ENCODE measurements around the gene ZBTB40. TPM values are rescaled to one million over a fixed set of nuclear protein-coding genes. Genes with fewer than 3 reads are reported as not detected.

ZBTB40 gene
- total and polyA plus RNA-seq, 2 of the 13 experiments (the other 11 are each of a cell fraction or from before 2014, with no cell fraction given) = 8.8 to 16.5 TPM

DNA sequence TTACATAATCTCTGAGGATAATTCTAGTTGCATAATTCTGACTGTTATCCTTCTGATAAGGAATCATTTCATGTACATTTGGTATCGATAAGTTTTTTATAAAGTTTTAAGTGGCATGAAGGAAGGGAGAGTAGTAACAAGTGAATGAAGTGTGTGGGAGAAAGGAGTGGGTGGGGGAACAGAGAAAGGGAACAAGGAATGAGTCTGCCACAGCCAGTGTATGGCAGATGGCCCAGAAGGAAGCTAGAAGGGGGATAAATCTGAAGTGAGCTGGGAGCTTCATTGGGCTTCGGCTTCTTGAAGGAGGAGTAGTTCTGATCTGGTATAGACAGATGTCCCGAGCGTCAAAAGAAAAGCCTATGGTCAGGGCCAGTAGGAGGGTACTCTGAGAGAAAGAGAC lies 18.6 kb downstream of the ZBTB40 start:
- no TSS peak for BruUV-seq (replicated peaks)
- no peak overlapping the region for H3K27ac ChIP-seq (ENCODE audit: extremely low read length, insufficient read depth, low read length)
- WGBS (ENCODE audit: low lambda C conversion rate) = 98% methylated on average over 4 of the region's 4 CpGs
- DNase-seq (ENCODE audit: low spot score) (no peak), ATAC-seq (no peak), FAIRE-seq (no peak)
- no peaks in the 10 kb centered on the region; the same call in 1 of the 2 replicates for H4K20me1 ChIP-seq (ENCODE audit: insufficient read depth, low read length)
- TF ChIP-seq ZNF558 (CRISPR knock-in tag; IDR thresholded peaks at IDR 0.05; ENCODE audit: borderline replicate concordance) (no peak), PHB2 (IDR thresholded peaks at IDR 0.05; ENCODE audit: partially characterized antibody) (no peak), ZBTB42 (CRISPR knock-in tag; IDR thresholded peaks at IDR 0.05) (no peak)
- ChIA-PET POLR2A (no interaction called here), CTCF (ENCODE audit: low intra/inter-chr PET ratio, low total read pairs) (no interaction called here)
- H3K36me3 ChIP-seq (replicated peaks in 1 of 2; ENCODE audit: control insufficient read depth in 1 of 2, insufficient read depth in 2 of 2, low read length in 2 of 2) = peaks cover 0 to 7% of the 10 kb centered on the region in 2 experiments; a peak in 1 of 5 replicates
- in situ Hi-C loops (cut with HindIII; ENCODE audit: extremely low pct_ligation_motif_present, low pct_unique_long_range_greater_than_20kb) (no loop called here), intact Hi-C loops (cut with micrococcal nuclease; ENCODE audit: unreplicated experiment) (no loop called here)
- H3K27me3 ChIP-seq (ENCODE audit: control insufficient read depth in 1 of 2, insufficient read depth in 2 of 2, low read length in 2 of 2) = no peaks in the 10 kb centered on the region
- peaks cover 31% of the 10 kb centered on the region for H3K4me1 ChIP-seq (ENCODE audit: insufficient read depth, low read length)
- no peak overlapping the region for H3K4me3 ChIP-seq (replicated peaks in 1 of 3; ENCODE audit: insufficient read depth in 1 of 3, low read depth in 2 of 3, low read length in 3 of 3)
- peaks cover 68% of the 10 kb centered on the region for H3K79me2 ChIP-seq (ENCODE audit: insufficient read depth, low read length)
- H2AFZ ChIP-seq (ENCODE audit: low read length) = no peak overlapping the region
- H3K9me3 ChIP-seq (ENCODE audit: low read length) = no peaks in the 10 kb centered on the region
- no peak overlapping the region for H3K9ac ChIP-seq (ENCODE audit: insufficient read depth, low read depth, low read length)
- no peak overlapping the region for H3K4me2 ChIP-seq (ENCODE audit: low read depth, low read length)

DNA sequence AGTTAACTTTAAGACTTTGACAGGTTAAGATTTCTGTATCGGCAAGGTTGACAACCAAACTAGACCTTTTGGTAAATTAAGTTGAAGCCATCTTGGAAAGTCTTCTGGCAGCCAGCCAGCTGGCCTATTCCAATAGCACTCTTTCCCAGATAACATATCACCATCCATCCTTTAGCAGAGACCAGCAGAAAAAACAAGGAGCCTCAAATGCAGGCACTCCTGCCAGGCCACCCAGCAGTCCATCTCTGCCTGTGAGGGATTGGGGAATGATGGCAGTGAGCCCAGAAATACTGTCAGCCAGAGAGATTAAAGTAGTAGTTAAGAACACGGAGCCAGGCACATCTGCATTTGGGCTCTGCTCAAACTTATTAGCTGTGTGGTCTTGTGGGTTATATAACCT lies 19.4 kb downstream of the ZBTB40 start:
- Histone ChIP-seq H2AFZ (ENCODE audit: low read length) (no peak overlapping the region), H3K27me3 (ENCODE audit: control insufficient read depth in 1 of 2, insufficient read depth in 2 of 2, low read length in 2 of 2) (no peaks in the 10 kb centered on the region), H3K9me3 (ENCODE audit: low read length) (no peaks in the 10 kb centered on the region), H4K20me1 (ENCODE audit: insufficient read depth, low read length) (no peaks in the 10 kb centered on the region; the same call in 1 of the 2 replicates), H3K79me2 (ENCODE audit: insufficient read depth, low read length) (peaks cover 64% of the 10 kb centered on the region), H3K4me2 (ENCODE audit: low read depth, low read length) (no peak overlapping the region), H3K27ac (ENCODE audit: extremely low read length, insufficient read depth, low read length) (no peak overlapping the region), H3K36me3 (replicated peaks in 1 of 2; ENCODE audit: control insufficient read depth in 1 of 2, insufficient read depth in 2 of 2, low read length in 2 of 2) (peaks cover 0 to 7% of the 10 kb centered on the region in 2 experiments; a peak in 1 of 5 replicates), H3K4me3 (replicated peaks in 1 of 3; ENCODE audit: insufficient read depth in 1 of 3, low read depth in 2 of 3, low read length in 3 of 3) (no peak overlapping the region), H3K4me1 (ENCODE audit: insufficient read depth, low read length) (peaks cover 38% of the 10 kb centered on the region), H3K9ac (ENCODE audit: insufficient read depth, low read depth, low read length) (no peak overlapping the region)
- in situ Hi-C loops (cut with HindIII; ENCODE audit: extremely low pct_ligation_motif_present, low pct_unique_long_range_greater_than_20kb) (no loop called here), intact Hi-C loops (cut with micrococcal nuclease; ENCODE audit: unreplicated experiment) (no loop called here)
- ChIA-PET POLR2A (no interaction called here), CTCF (ENCODE audit: low intra/inter-chr PET ratio, low total read pairs) (no interaction called here)
- WGBS (ENCODE audit: low lambda C conversion rate) = 97% methylated on average over 2 of the region's 2 CpGs
- no TSS peak for BruUV-seq (replicated peaks)
- ATAC-seq (no peak), DNase-seq (ENCODE audit: low spot score) (no peak), FAIRE-seq (no peak)
- no peak for TF ChIP-seq ZNF720 (CRISPR knock-in tag; IDR thresholded peaks at IDR 0.05)
- no peak for TF ChIP-seq RBAK (CRISPR knock-in tag; IDR thresholded peaks at IDR 0.05)
- TF ChIP-seq ZSCAN12 (CRISPR knock-in tag; IDR thresholded peaks at IDR 0.05) = no peak
- TF ChIP-seq, protein P1, sequence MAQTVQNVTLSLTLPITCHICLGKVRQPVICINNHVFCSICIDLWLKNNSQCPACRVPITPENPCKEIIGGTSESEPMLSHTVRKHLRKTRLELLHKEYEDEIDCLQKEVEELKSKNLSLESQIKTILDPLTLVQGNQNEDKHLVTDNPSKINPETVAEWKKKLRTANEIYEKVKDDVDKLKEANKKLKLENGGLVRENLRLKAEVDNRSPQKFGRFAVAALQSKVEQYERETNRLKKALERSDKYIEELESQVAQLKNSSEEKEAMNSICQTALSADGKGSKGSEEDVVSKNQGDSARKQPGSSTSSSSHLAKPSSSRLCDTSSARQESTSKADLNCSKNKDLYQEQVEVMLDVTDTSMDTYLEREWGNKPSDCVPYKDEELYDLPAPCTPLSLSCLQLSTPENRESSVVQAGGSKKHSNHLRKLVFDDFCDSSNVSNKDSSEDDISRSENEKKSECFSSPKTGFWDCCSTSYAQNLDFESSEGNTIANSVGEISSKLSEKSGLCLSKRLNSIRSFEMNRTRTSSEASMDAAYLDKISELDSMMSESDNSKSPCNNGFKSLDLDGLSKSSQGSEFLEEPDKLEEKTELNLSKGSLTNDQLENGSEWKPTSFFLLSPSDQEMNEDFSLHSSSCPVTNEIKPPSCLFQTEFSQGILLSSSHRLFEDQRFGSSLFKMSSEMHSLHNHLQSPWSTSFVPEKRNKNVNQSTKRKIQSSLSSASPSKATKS (CRISPR knock-in tag; IDR thresholded peaks at IDR 0.05) = no peak
- TF ChIP-seq HNRNPLL (IDR thresholded peaks at IDR 0.05; ENCODE audit: low read depth, low read length, poor library complexity, severe bottlenecking) = no peak
- TF ChIP-seq ZNF34 (CRISPR knock-in tag; IDR thresholded peaks at IDR 0.05; ENCODE audit: borderline replicate concordance) = no peak
- TF ChIP-seq, protein P2, sequence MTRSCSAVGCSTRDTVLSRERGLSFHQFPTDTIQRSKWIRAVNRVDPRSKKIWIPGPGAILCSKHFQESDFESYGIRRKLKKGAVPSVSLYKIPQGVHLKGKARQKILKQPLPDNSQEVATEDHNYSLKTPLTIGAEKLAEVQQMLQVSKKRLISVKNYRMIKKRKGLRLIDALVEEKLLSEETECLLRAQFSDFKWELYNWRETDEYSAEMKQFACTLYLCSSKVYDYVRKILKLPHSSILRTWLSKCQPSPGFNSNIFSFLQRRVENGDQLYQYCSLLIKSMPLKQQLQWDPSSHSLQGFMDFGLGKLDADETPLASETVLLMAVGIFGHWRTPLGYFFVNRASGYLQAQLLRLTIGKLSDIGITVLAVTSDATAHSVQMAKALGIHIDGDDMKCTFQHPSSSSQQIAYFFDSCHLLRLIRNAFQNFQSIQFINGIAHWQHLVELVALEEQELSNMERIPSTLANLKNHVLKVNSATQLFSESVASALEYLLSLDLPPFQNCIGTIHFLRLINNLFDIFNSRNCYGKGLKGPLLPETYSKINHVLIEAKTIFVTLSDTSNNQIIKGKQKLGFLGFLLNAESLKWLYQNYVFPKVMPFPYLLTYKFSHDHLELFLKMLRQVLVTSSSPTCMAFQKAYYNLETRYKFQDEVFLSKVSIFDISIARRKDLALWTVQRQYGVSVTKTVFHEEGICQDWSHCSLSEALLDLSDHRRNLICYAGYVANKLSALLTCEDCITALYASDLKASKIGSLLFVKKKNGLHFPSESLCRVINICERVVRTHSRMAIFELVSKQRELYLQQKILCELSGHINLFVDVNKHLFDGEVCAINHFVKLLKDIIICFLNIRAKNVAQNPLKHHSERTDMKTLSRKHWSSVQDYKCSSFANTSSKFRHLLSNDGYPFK (CRISPR knock-in tag; IDR thresholded peaks at IDR 0.05; ENCODE audit: borderline replicate concordance) = no peak
- TF ChIP-seq NBN (conservative IDR thresholded peaks at IDR 0.05) = no peak

Measured in HepG2 (cell line).